H9 (cell line): Measurements from ENCODE around the gene NAA25. TPM values are rescaled to one million over a fixed set of nuclear protein-coding genes. Genes with fewer than 3 reads are reported as not detected.
"Not testable (repeated sequence)": the region's sequence is repeated elsewhere in the genome, so short reads cannot be mapped to it uniquely, and the experiment has no call there.

Experiments used
- DNase-seq: peaks from one replicate; pipeline ENCODE4 v3.0.0-alpha.2; 2017
- H2AFZ ChIP-seq: one replicate; pipeline ENCODE4 v1.6.1; 2013; ENCODE audit warnings: mild to moderate bottlenecking, low read length, control low read depth, moderate library complexity
- H2AK5ac ChIP-seq: 2 replicates; pipeline ENCODE4 v1.6.1; 2013; ENCODE audit warnings: low read length, control low read depth, mixed read lengths; ENCODE audit not compliant: insufficient read length
- H2BK120ac ChIP-seq: one replicate; pipeline ENCODE4 v1.6.1; 2013; ENCODE audit warnings: low read depth, mild to moderate bottlenecking, low read length, control low read depth, inconsistent platforms; ENCODE audit not compliant: poor library complexity, severe bottlenecking
- H2BK12ac ChIP-seq: 2 replicates; pipeline ENCODE4 v1.6.1; 2013; ENCODE audit warnings: low read length, control low read depth, mixed read lengths, low read depth; ENCODE audit not compliant: insufficient read length
- H2BK15ac ChIP-seq: 2 replicates; pipeline ENCODE4 v1.6.1; 2013; ENCODE audit warnings: low read depth, low read length, control low read depth
- H2BK20ac ChIP-seq: one replicate; pipeline ENCODE4 v1.6.1; 2013; ENCODE audit warnings: low read depth, mild to moderate bottlenecking, low read length, control low read depth, inconsistent platforms; ENCODE audit not compliant: poor library complexity, severe bottlenecking
- H2BK5ac ChIP-seq: 2 replicates; pipeline ENCODE4 v1.6.1; 2013; ENCODE audit warnings: low read length, control low read depth, mixed read lengths; ENCODE audit not compliant: insufficient read length
- H3K14ac ChIP-seq: 2 replicates; pipeline ENCODE4 v1.6.1; 2013; ENCODE audit warnings: low read length, control low read depth; ENCODE audit not compliant: insufficient read depth
- H3K18ac ChIP-seq: 2 replicates; pipeline ENCODE4 v1.6.1; 2013; ENCODE audit warnings: low read depth, mild to moderate bottlenecking, mixed read lengths, low read length, control low read depth; ENCODE audit not compliant: insufficient read length
- H3K23ac ChIP-seq: 2 replicates; pipeline ENCODE4 v1.6.1; 2013; ENCODE audit warnings: low read length, control low read depth, mixed read lengths, low read depth; ENCODE audit not compliant: insufficient read length
- H3K23me2 ChIP-seq: 2 replicates; pipeline ENCODE4 v1.6.1; 2013; ENCODE audit warnings: low read depth, mild to moderate bottlenecking, mixed read lengths, low read length, control low read depth; ENCODE audit not compliant: insufficient read length, poor library complexity, severe bottlenecking
- H3K27ac ChIP-seq: 2 replicates; pipeline ENCODE4 v1.5.1; 2013; ENCODE audit warnings: low read length, control low read depth, mixed read lengths, low read depth; ENCODE audit not compliant: insufficient read length
- H3K27me3 ChIP-seq: 2 replicates; pipeline ENCODE4 v1.6.1; 2013; ENCODE audit warnings: low read length, control low read depth, inconsistent platforms; ENCODE audit not compliant: insufficient read depth
- H3K4ac ChIP-seq: 2 replicates; pipeline ENCODE4 v1.6.1; 2013; ENCODE audit warnings: low read depth, mild to moderate bottlenecking, control low read depth, inconsistent platforms, low read length, moderate library complexity
- H3K4me1 ChIP-seq: 2 replicates; pipeline ENCODE4 v1.6.1; 2013; ENCODE audit warnings: low read length, control low read depth, inconsistent platforms; ENCODE audit not compliant: insufficient read depth
- H3K4me2 ChIP-seq: 2 replicates; pipeline ENCODE4 v1.6.1; 2013; ENCODE audit warnings: low read length, control low read depth, mixed read lengths; ENCODE audit not compliant: insufficient read length, insufficient read depth
- H3K56ac ChIP-seq: 2 replicates; pipeline ENCODE4 v1.6.1; 2013; ENCODE audit warnings: low read depth, mild to moderate bottlenecking, mixed read lengths, low read length, control low read depth; ENCODE audit not compliant: insufficient read length
- H3K79me1 ChIP-seq: 2 replicates; pipeline ENCODE4 v1.6.1; 2013; ENCODE audit warnings: low read depth, mild to moderate bottlenecking, moderate library complexity, low read length, control low read depth, inconsistent platforms; ENCODE audit not compliant: insufficient read depth, poor library complexity, severe bottlenecking
- H3K79me2 ChIP-seq: 2 replicates; pipeline ENCODE4 v1.6.1; 2013; ENCODE audit warnings: low read length, control low read depth, inconsistent platforms; ENCODE audit not compliant: insufficient read depth
- H3K9ac ChIP-seq: 2 replicates; pipeline ENCODE4 v1.6.1; 2013; ENCODE audit warnings: low read length, control low read depth, mixed read lengths; ENCODE audit not compliant: insufficient read length; ENCODE audit errors: extremely low read depth
- H3K9me3 ChIP-seq: one replicate; pipeline ENCODE4 v1.6.1; 2013; ENCODE audit warnings: low read depth, low read length, inconsistent platforms; ENCODE audit not compliant: control insufficient read depth
- H3T11ph ChIP-seq: one replicate; pipeline ENCODE4 v1.6.1; 2013; ENCODE audit warnings: mild to moderate bottlenecking, low read length, control low read depth, inconsistent platforms
- H4K20me1 ChIP-seq: one replicate; pipeline ENCODE4 v1.6.1; 2013; ENCODE audit not compliant: control insufficient read depth, insufficient read length, insufficient read depth
- H4K5ac ChIP-seq: 2 replicates; pipeline ENCODE4 v1.6.1; 2013; ENCODE audit warnings: low read depth, mild to moderate bottlenecking, mixed read lengths, low read length, control low read depth; ENCODE audit not compliant: insufficient read length
- H4K8ac ChIP-seq: replicated peaks from 2 replicates; pipeline ENCODE4 v1.6.1; 2013; ENCODE audit warnings: low read length, control low read depth, mixed read lengths, low read depth; ENCODE audit not compliant: insufficient read length
- H4K91ac ChIP-seq: 2 replicates; pipeline ENCODE4 v1.6.1; 2013; ENCODE audit warnings: low read depth, mild to moderate bottlenecking, moderate library complexity, mixed read lengths, low read length, control low read depth; ENCODE audit not compliant: insufficient read length
- H3K27ac Mint-ChIP-seq, 3 experiments: 2 replicates in 2 of 3; 3 replicates in 1 of 3; pipeline ENCODE4 v1.8.0; 2020 to 2021; ENCODE audit warnings: mixed read lengths in 3 of 3, mild to moderate bottlenecking in 1 of 3, moderate library complexity in 1 of 3
- H3K27me3 Mint-ChIP-seq: 2 replicates; pipeline ENCODE4 v1.8.0; 2021; ENCODE audit warnings: low read depth, mild to moderate bottlenecking, moderate library complexity, mixed read lengths
- H3K36me3 Mint-ChIP-seq, 3 experiments: 2 replicates in 2 of 3; 3 replicates in 1 of 3; pipeline ENCODE4 v1.8.0; 2020 to 2021; ENCODE audit warnings: low read depth in 3 of 3, mixed read lengths in 3 of 3; ENCODE audit not compliant: insufficient read depth in 1 of 3
- H3K4me1 Mint-ChIP-seq, 2 experiments: 2 replicates each; pipeline ENCODE4 v1.8.0; 2020; ENCODE audit warnings: mixed read lengths in 2 of 2
- H3K4me3 Mint-ChIP-seq, 2 experiments: 2 replicates in 1 of 2; 3 replicates in 1 of 2; pipeline ENCODE4 v1.8.0; 2020 to 2021; ENCODE audit warnings: mild to moderate bottlenecking in 2 of 2, mixed read lengths in 2 of 2, moderate library complexity in 1 of 2
- H3K9me3 Mint-ChIP-seq, 2 experiments: 2 replicates in 1 of 2; 3 replicates in 1 of 2; pipeline ENCODE4 v1.8.0; 2020; ENCODE audit warnings: mild to moderate bottlenecking in 2 of 2, mixed read lengths in 2 of 2, moderate library complexity in 1 of 2
- CTCF ChIP-seq: fragments of 200-600 bp; sonication (generic); conservative IDR thresholded peaks from 3 replicates; pipeline ENCODE4 v1.8.0; 2021; ENCODE audit warnings: antibody characterized with exemption, mild to moderate bottlenecking
- WGBS: extraction: QIAGEN DNeasy Blood & Tissue Kit; methylation state at CpG from one replicate; pipeline ENCODE4 v1.1.7; 2013; ENCODE audit warnings: missing lambda C conversion rate, low lambda C conversion rate, mixed read lengths; ENCODE audit not compliant: insufficient read length; ENCODE audit errors: extremely low coverage; 5-methylcytosine and 5-hydroxymethylcytosine counted together
- total RNA-seq: library from RNA; stranded (reverse); gene quantifications from 2 replicates; pipeline ENCODE4 v1.2.1, GENCODE V29; 2021

Gene NAA25
- total RNA-seq, 1 experiment from 2014 or later = 57.1 TPM

GRCh38 chr12:112103758-112104503 is 4.7 kb downstream of the NAA25 start:
- H2BK120ac ChIP-seq = no peak overlapping the region
- H2BK15ac ChIP-seq = no peak overlapping the region
- H2AFZ ChIP-seq = no peak overlapping the region
- no peak overlapping the region for H3K18ac ChIP-seq
- H3K4me2 ChIP-seq = no peak overlapping the region
- no peak overlapping the region for H3K56ac ChIP-seq
- H2AK5ac ChIP-seq = no peak overlapping the region
- Mint-ChIP-seq H3K4me3 (no peak overlapping the region), H3K27ac (no peak overlapping the region), H3K27me3 (no peaks in the 10 kb centered on the region), H3K36me3 (peaks cover 23 to 44% (median 40%) of the 10 kb centered on the region in 3 experiments), H3K9me3 (no peaks in the 10 kb centered on the region), H3K4me1 (peaks cover 35 to 44% of the 10 kb centered on the region in 2 experiments)
- H3K79me1 ChIP-seq = peaks cover 13% of the 10 kb centered on the region
- no peak overlapping the region for H3K4ac ChIP-seq
- no peaks in the 10 kb centered on the region for H3K9me3 ChIP-seq
- DNase-seq = peak; percentile 38
- no peak overlapping the region for H4K91ac ChIP-seq
- H3K9ac ChIP-seq = no peak overlapping the region
- H3K23me2 ChIP-seq = peaks cover 10% of the 10 kb centered on the region
- no peak overlapping the region for H4K5ac ChIP-seq
- no peaks in the 10 kb centered on the region; the same call in 1 of the 2 replicates for H3K4me1 ChIP-seq
- H3K27me3 ChIP-seq = no peaks in the 10 kb centered on the region
- peaks cover 59% of the 10 kb centered on the region for H3K79me2 ChIP-seq
- H2BK5ac ChIP-seq = no peak overlapping the region
- H3K14ac ChIP-seq = no peak overlapping the region
- no peak overlapping the region for H4K8ac ChIP-seq
- no CpG with 5 or more reads among the region's 8 CpGs for WGBS
- H3K23ac ChIP-seq = no peak overlapping the region
- TF ChIP-seq CTCF = no peak
- H2BK20ac ChIP-seq = no peak overlapping the region
- no peaks in the 10 kb centered on the region for H4K20me1 ChIP-seq
- H3T11ph ChIP-seq = no peak overlapping the region
- no peak overlapping the region for H3K27ac ChIP-seq
- H2BK12ac ChIP-seq = no peak overlapping the region

GRCh38 chr12:112102746-112103145 is 5.8 kb downstream of the NAA25 start:
- not testable (repeated sequence) for H2BK120ac ChIP-seq, H3K23ac ChIP-seq, DNase-seq, H2BK5ac ChIP-seq, H3K4me2 ChIP-seq, H3K9me3 Mint-ChIP-seq, H2BK20ac ChIP-seq, H3T11ph ChIP-seq, H3K27me3 ChIP-seq, H3K4me3 Mint-ChIP-seq, H3K27ac Mint-ChIP-seq, H2BK12ac ChIP-seq, H3K18ac ChIP-seq, H4K20me1 ChIP-seq, H4K5ac ChIP-seq, H3K4me1 ChIP-seq, H2AFZ ChIP-seq, H4K8ac ChIP-seq, H3K27me3 Mint-ChIP-seq, H3K23me2 ChIP-seq, H3K27ac ChIP-seq, H2AK5ac ChIP-seq, H3K56ac ChIP-seq, H3K9me3 ChIP-seq, H3K9ac ChIP-seq, H2BK15ac ChIP-seq, H3K14ac ChIP-seq, H3K4ac ChIP-seq, H4K91ac ChIP-seq
- H3K79me1 ChIP-seq = peaks cover 13% of the 10 kb centered on the region
- Mint-ChIP-seq H3K4me1 (peaks cover 34 to 40% of the 10 kb centered on the region in 2 experiments), H3K36me3 (peaks cover 27 to 54% (median 48%) of the 10 kb centered on the region in 3 experiments)
- no CpG with 5 or more reads among the region's 19 CpGs for WGBS
- H3K79me2 ChIP-seq = peaks cover 59% of the 10 kb centered on the region
